HL-60 (cell line): ENCODE results near the gene KDELR3.

ENCODE experiments used
- DNase-seq, 2 experiments: peaks; one replicate each; pipeline ENCODE4 v3.0.0-alpha.2; 2010 to 2020; ENCODE audit warnings: low read depth in 1 of 2, low spot score in 1 of 2
- H3K27ac ChIP-seq: fragments of 250-450 bp; sonication (Bioruptor Pico); replicated peaks from 2 replicates; pipeline ENCODE4 v1.5.1; 2020; ENCODE audit warnings: mild to moderate bottlenecking, moderate library complexity
- H3K27me3 ChIP-seq: fragments of 250-450 bp; sonication (Bioruptor Pico); 2 replicates; pipeline ENCODE4 v1.5.1; 2021; ENCODE audit warnings: mild to moderate bottlenecking, moderate library complexity; ENCODE audit not compliant: insufficient read depth, poor library complexity, severe bottlenecking
- H3K4me3 ChIP-seq: replicated peaks from 2 replicates; pipeline ENCODE4 v1.5.1; 2011; ENCODE audit warnings: mild to moderate bottlenecking, control low read depth, low read length; ENCODE audit not compliant: insufficient read depth
- CTCF ChIP-seq: IDR thresholded peaks from one replicate; pipeline ENCODE4 v1.5.1; 2011; ENCODE audit warnings: low read length, control low read depth, inconsistent platforms; ENCODE audit not compliant: insufficient read depth
- GABPA ChIP-seq: IDR thresholded peaks from 2 replicates; pipeline ENCODE4 v1.6.1; 2012; ENCODE audit warnings: low read depth
- POLR2AphosphoS5 ChIP-seq: IDR thresholded peaks from 2 replicates; pipeline ENCODE4 v1.6.1; 2012; ENCODE audit warnings: low read depth
- REST ChIP-seq: IDR thresholded peaks from 2 replicates; pipeline ENCODE4 v1.6.1; 2012; ENCODE audit warnings: low read depth; ENCODE audit not compliant: insufficient replicate concordance
- SPI1 ChIP-seq: IDR thresholded peaks from 2 replicates; pipeline ENCODE4 v1.6.1; 2012; ENCODE audit warnings: low read depth, mild to moderate bottlenecking, borderline replicate concordance

The KDELR3 gene

GRCh38 chr22:38479096-38479837 lies 11.4 kb downstream of the KDELR3 start:
- H3K27ac ChIP-seq: no peak overlapping the region
- no peak overlapping the region for H3K4me3 ChIP-seq
- no peak for DNase-seq
- no peaks in the 10 kb centered on the region for H3K27me3 ChIP-seq
- TF ChIP-seq GABPA: no peak
- no peak for TF ChIP-seq POLR2AphosphoS5
- TF ChIP-seq CTCF: no peak
- no peak for TF ChIP-seq SPI1
- TF ChIP-seq REST: no peak

GRCh38 chr22:38481162-38481870 lies 13.4 kb downstream of the KDELR3 start:
- no peak for DNase-seq
- no peak for TF ChIP-seq GABPA
- TF ChIP-seq POLR2AphosphoS5: no peak
- no peak for TF ChIP-seq SPI1
- TF ChIP-seq REST: no peak
- no peak for TF ChIP-seq CTCF

GRCh38 chr22:38481871-38482332 lies 14.0 kb downstream of the KDELR3 start:
- Histone ChIP-seq H3K27ac (no peak overlapping the region), H3K27me3 (no peaks in the 10 kb centered on the region), H3K4me3 (no peak overlapping the region)
- no peak for DNase-seq
- TF ChIP-seq POLR2AphosphoS5 (no peak; the same call in 1 of the 2 replicates), REST (no peak), SPI1 (no peak)

More at GRCh38 chr22:38481162-38481870, 13.4 kb downstream of the KDELR3 start:
- H3K4me3 ChIP-seq: no peak overlapping the region
- no peak overlapping the region for H3K27ac ChIP-seq
- no peaks in the 10 kb centered on the region for H3K27me3 ChIP-seq
